Heart left ventricle (tissue), 13 donors: Measurements from ENCODE around the gene ITPRID1.
A peak's percentile ranks its signal among the peaks of the same experiment; 100 is the strongest.

Source experiments
- POLR2A ChIP-seq, 2 donors: fragments of 450-650 bp; IDR thresholded peaks; one replicate each; pipeline ENCODE4 v1.6.1; 2017; ENCODE audit warnings: antibody characterized with exemption in 2 of 2, mild to moderate bottlenecking in 2 of 2, moderate library complexity in 2 of 2
- TF ChIP-seq, protein P1 (sequence below), 12 donors: fragments of 200-600 bp; sonication (generic) in 4 of 12; IDR thresholded peaks; one replicate each; pipeline versions ENCODE4 v1.5.0 to v1.8.0; 2018 to 2022; ENCODE audit warnings: antibody characterized with exemption in 12 of 12, mild to moderate bottlenecking in 5 of 12
- donor health status: ischemic (EF 13 %, LVEDD 7.1; RV severe dilation, severe dysfunction).
- donor health status: DM: no; HTN: yes; CAD: no.
- donor health status: DM: no; HTN: no; CAD: no.
- donor health status: ischemic (EF 25% LVEDD 6.9; RV normal size, moderate dysfunction).
- donor health status: ischemic (EF 25% LVEDD 5.7; RV mildly dilated, moderate dysfunction).
- donor health status: ischemic (EF 35%, LVEDD 5.7; RV mildly dilated, moderate dysfunction).
- donor health status: nonischemic (EF 11% LVEDD 7.7; RV severe dilation, severe dysfunction).
- donor health status: DM: yes; HTN: yes; CAD: no.
- donor health status: PGD.
- donor health status: ischemic (EF 29% LVEDD 5.4; RV normal size, mild dysfunction).
- donor health status: nonischemic (EF 23%, LVEDD 6.1; RV moderate dilation, normal function).

DNA sequence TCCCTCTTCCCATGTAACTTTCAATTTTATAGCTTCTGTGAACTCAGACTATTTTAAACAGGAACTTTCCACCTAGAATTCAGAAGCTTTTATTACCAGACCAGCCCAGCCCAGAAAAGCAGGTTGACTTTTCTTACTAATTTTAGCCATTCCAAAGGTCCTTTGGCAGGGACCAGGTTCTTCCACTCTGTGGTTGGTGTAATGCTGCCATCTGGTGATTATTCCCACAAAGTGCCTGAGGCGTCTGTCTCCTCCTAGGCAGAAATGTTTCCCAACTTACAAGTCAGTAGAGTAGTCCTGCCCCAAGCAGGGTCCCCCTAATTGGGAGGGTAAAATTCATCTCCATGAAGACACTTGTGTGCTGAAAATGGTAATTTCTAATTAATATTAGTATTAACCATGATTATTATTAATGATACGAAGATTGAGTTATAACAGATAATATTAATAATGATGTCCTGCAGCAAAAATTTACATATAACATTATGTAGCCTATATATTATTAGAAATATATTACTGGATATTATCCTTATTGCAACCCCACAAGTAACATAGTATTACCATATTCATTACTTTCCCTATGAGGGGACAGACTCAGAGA is 120.1 kb downstream of the ITPRID1 start:
- TF ChIP-seq, protein P1, sequence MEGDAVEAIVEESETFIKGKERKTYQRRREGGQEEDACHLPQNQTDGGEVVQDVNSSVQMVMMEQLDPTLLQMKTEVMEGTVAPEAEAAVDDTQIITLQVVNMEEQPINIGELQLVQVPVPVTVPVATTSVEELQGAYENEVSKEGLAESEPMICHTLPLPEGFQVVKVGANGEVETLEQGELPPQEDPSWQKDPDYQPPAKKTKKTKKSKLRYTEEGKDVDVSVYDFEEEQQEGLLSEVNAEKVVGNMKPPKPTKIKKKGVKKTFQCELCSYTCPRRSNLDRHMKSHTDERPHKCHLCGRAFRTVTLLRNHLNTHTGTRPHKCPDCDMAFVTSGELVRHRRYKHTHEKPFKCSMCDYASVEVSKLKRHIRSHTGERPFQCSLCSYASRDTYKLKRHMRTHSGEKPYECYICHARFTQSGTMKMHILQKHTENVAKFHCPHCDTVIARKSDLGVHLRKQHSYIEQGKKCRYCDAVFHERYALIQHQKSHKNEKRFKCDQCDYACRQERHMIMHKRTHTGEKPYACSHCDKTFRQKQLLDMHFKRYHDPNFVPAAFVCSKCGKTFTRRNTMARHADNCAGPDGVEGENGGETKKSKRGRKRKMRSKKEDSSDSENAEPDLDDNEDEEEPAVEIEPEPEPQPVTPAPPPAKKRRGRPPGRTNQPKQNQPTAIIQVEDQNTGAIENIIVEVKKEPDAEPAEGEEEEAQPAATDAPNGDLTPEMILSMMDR (IDR thresholded peaks at IDR 0.05), result peak; percentile 41 to 74 (median 64)
- TF ChIP-seq POLR2A (IDR thresholded peaks at IDR 0.05), result no peak
